Measurements from ENCODE around the gene SLC24A3.

DNA sequence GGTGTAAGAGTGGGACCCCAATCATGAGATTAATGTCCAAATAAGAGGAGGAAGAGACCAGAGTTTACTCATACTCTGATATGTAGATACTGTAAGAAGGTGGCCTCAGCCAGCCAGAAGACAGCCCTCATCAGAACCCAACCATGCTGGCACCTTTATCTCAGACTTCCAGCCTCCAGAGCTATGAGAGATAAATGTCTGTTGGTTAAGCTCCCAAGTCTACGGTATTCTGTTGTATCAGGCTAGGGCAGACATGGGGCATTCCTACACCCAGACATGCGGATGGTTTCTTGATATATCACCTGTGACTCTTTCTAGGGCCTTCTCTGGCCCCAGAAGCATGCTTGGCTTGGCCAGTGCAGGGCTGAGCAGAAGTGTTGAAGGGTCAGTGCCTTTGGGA, 298.2 kb downstream of the SLC24A3 start:
- TF ChIP-seq POLR2A (IDR thresholded peaks at IDR 0.05) (no peak), CTCF (IDR thresholded peaks at IDR 0.05) (no peak)
